ENCODE measurements around the gene SPON1. TPM values are rescaled to one million over a fixed set of nuclear protein-coding genes. Genes with fewer than 3 reads are reported as not detected.

SPON1 gene
- total and polyA plus RNA-seq, 10 of the 15 experiments (the other 5 are each of a cell fraction or from before 2014, with no cell fraction given): 0.13 to 1.1 (median 0.18) TPM; not detected in 5

- WGBS (ENCODE audit: insufficient coverage, insufficient replicate concordance, low lambda C conversion rate, missing lambda C conversion rate): 25% methylated on average over 4 of the region's 4 CpGs
- no peaks in the 10 kb centered on the region for H3K9me3 ChIP-seq (replicated peaks; ENCODE audit: control insufficient read depth, insufficient read depth, low read length)
- in situ Hi-C loops (cut with MboI): no loop called here
Measured at GRCh38 chr11:14133381-14133780, 170.9 kb downstream of the SPON1 start.

More at GRCh38 chr11:14133381-14133780, 170.9 kb downstream of the SPON1 start:
- H3K36me3 ChIP-seq (ENCODE audit: control insufficient read depth in 2 of 2, insufficient read depth in 2 of 2, low read length in 1 of 2): no peaks in the 10 kb centered on the region
- no peak for FAIRE-seq
- no peak overlapping the region for H3K9ac ChIP-seq (ENCODE audit: control insufficient read depth, insufficient read depth, low read length)
- TF ChIP-seq PAX8 (IDR thresholded peaks at IDR 0.05): no peak
- TF ChIP-seq BACH1 (IDR thresholded peaks at IDR 0.05; ENCODE audit: borderline replicate concordance): no peak
- TF ChIP-seq YY1 (IDR thresholded peaks at IDR 0.05; ENCODE audit: low read depth, low read length): no peak
- no peak for TF ChIP-seq ASH2L (IDR thresholded peaks at IDR 0.05; ENCODE audit: borderline replicate concordance, low read depth)
- TF ChIP-seq SUPT20H (IDR thresholded peaks at IDR 0.05; ENCODE audit: borderline replicate concordance, control insufficient read depth, low read depth, low read length): no peak
- TF ChIP-seq, protein P1, sequence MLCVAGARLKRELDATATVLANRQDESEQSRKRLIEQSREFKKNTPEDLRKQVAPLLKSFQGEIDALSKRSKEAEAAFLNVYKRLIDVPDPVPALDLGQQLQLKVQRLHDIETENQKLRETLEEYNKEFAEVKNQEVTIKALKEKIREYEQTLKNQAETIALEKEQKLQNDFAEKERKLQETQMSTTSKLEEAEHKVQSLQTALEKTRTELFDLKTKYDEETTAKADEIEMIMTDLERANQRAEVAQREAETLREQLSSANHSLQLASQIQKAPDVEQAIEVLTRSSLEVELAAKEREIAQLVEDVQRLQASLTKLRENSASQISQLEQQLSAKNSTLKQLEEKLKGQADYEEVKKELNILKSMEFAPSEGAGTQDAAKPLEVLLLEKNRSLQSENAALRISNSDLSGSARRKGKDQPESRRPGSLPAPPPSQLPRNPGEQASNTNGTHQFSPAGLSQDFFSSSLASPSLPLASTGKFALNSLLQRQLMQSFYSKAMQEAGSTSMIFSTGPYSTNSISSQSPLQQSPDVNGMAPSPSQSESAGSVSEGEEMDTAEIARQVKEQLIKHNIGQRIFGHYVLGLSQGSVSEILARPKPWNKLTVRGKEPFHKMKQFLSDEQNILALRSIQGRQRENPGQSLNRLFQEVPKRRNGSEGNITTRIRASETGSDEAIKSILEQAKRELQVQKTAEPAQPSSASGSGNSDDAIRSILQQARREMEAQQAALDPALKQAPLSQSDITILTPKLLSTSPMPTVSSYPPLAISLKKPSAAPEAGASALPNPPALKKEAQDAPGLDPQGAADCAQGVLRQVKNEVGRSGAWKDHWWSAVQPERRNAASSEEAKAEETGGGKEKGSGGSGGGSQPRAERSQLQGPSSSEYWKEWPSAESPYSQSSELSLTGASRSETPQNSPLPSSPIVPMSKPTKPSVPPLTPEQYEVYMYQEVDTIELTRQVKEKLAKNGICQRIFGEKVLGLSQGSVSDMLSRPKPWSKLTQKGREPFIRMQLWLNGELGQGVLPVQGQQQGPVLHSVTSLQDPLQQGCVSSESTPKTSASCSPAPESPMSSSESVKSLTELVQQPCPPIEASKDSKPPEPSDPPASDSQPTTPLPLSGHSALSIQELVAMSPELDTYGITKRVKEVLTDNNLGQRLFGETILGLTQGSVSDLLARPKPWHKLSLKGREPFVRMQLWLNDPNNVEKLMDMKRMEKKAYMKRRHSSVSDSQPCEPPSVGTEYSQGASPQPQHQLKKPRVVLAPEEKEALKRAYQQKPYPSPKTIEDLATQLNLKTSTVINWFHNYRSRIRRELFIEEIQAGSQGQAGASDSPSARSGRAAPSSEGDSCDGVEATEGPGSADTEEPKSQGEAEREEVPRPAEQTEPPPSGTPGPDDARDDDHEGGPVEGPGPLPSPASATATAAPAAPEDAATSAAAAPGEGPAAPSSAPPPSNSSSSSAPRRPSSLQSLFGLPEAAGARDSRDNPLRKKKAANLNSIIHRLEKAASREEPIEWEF (IDR thresholded peaks at IDR 0.05; ENCODE audit: insufficient replicate concordance, low read depth, low read length): no peak
- TF ChIP-seq MXI1 (IDR thresholded peaks at IDR 0.05; ENCODE audit: low read depth, low read length): no peak
- TF ChIP-seq NR2C2 (IDR thresholded peaks at IDR 0.05; ENCODE audit: borderline replicate concordance, control insufficient read depth, insufficient read length, low read depth): no peak
- no peak for TF ChIP-seq SIX5 (IDR thresholded peaks at IDR 0.05; ENCODE audit: low read depth, low read length, severe bottlenecking)
- TF ChIP-seq POU2F2 (IDR thresholded peaks at IDR 0.05; ENCODE audit: borderline replicate concordance, low read depth, low read length): no peak
- TF ChIP-seq FOS (IDR thresholded peaks at IDR 0.05; ENCODE audit: borderline replicate concordance, extremely low read depth, insufficient read length): no peak
- TF ChIP-seq, protein P2, sequence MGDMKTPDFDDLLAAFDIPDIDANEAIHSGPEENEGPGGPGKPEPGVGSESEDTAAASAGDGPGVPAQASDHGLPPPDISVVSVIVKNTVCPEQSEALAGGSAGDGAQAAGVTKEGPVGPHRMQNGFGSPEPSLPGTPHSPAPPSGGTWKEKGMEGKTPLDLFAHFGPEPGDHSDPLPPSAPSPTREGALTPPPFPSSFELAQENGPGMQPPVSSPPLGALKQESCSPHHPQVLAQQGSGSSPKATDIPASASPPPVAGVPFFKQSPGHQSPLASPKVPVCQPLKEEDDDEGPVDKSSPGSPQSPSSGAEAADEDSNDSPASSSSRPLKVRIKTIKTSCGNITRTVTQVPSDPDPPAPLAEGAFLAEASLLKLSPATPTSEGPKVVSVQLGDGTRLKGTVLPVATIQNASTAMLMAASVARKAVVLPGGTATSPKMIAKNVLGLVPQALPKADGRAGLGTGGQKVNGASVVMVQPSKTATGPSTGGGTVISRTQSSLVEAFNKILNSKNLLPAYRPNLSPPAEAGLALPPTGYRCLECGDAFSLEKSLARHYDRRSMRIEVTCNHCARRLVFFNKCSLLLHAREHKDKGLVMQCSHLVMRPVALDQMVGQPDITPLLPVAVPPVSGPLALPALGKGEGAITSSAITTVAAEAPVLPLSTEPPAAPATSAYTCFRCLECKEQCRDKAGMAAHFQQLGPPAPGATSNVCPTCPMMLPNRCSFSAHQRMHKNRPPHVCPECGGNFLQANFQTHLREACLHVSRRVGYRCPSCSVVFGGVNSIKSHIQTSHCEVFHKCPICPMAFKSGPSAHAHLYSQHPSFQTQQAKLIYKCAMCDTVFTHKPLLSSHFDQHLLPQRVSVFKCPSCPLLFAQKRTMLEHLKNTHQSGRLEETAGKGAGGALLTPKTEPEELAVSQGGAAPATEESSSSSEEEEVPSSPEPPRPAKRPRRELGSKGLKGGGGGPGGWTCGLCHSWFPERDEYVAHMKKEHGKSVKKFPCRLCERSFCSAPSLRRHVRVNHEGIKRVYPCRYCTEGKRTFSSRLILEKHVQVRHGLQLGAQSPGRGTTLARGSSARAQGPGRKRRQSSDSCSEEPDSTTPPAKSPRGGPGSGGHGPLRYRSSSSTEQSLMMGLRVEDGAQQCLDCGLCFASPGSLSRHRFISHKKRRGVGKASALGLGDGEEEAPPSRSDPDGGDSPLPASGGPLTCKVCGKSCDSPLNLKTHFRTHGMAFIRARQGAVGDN (IDR thresholded peaks at IDR 0.05): no peak
- no peak for TF ChIP-seq IKZF2 (IDR thresholded peaks at IDR 0.05)
- no peak for TF ChIP-seq POLR2AphosphoS5 (IDR thresholded peaks at IDR 0.05; ENCODE audit: low read length)
- TF ChIP-seq NBN (IDR thresholded peaks at IDR 0.05): no peak
- TF ChIP-seq SUZ12 (IDR thresholded peaks at IDR 0.05; ENCODE audit: unreplicated experiment): no peak
- TF ChIP-seq SIN3A (IDR thresholded peaks at IDR 0.05; ENCODE audit: low read depth, low read length): no peak
- H4K20me1 ChIP-seq (ENCODE audit: control insufficient read depth, insufficient read depth): no peaks in the 10 kb centered on the region
- SMC1A ChIA-PET (ENCODE audit: uncharacterized antibody, unreplicated experiment): no interaction called here
- no peak for DNase-seq (ENCODE audit: low read depth, low spot score)
- RAD21 ChIA-PET (ENCODE audit: unreplicated experiment): no interaction called here
- H3K4me1 ChIP-seq (ENCODE audit: control insufficient read depth, insufficient read depth, low read length): no peaks in the 10 kb centered on the region
- no peak overlapping the region for H2AFZ ChIP-seq (ENCODE audit: control insufficient read depth, low read depth, low read length)
- H3K79me2 ChIP-seq (ENCODE audit: control insufficient read depth, insufficient read depth, low read length): no peaks in the 10 kb centered on the region
- CTCF ChIA-PET: no interaction called here
- intact Hi-C loops (cut with micrococcal nuclease; ENCODE audit: unreplicated experiment): no loop called here
- POLR2A ChIA-PET: no interaction called here
- BruUV-seq (replicated peaks): no TSS peak
- H3K4me3 ChIP-seq: no peak overlapping the region
- H3K27me3 ChIP-seq (replicated peaks in 1 of 2; ENCODE audit: control insufficient read depth in 2 of 2, insufficient read depth in 2 of 2, low read length in 1 of 2): no peaks in the 10 kb centered on the region
- no peak overlapping the region for H3K27ac ChIP-seq (ENCODE audit: control insufficient read depth, insufficient read depth)
- ATAC-seq: no peak
- no peak overlapping the region for H3K4me2 ChIP-seq (ENCODE audit: control insufficient read depth, insufficient read depth)
